Endothelial cell of umbilical vein (primary cell): ENCODE results near the gene BRI3.

Experiments used
- EZH2 ChIP-seq: IDR thresholded peaks from 2 replicates; pipeline ENCODE4 v1.6.1; 2012; ENCODE audit warnings: borderline replicate concordance, low read depth, mild to moderate bottlenecking, moderate library complexity, low read length, inconsistent platforms; ENCODE audit not compliant: severe bottlenecking
- POLR2A ChIP-seq: IDR thresholded peaks from 2 replicates; pipeline ENCODE4 v1.6.1; 2012; ENCODE audit warnings: low read depth, mild to moderate bottlenecking, control low read depth, low read length
- POLR2AphosphoS5 ChIP-seq: IDR thresholded peaks from 2 replicates; pipeline ENCODE4 v1.6.1; 2012; ENCODE audit warnings: low read depth, mild to moderate bottlenecking, control low read depth, low read length, moderate library complexity; ENCODE audit not compliant: insufficient read depth
- TF ChIP-seq, protein P1 (sequence below), 2 donors: IDR thresholded peaks; 1 replicate in 1 of 2; 2 replicates in 1 of 2; pipeline ENCODE4 v1.5.1; 2011; ENCODE audit warnings: low read length in 2 of 2, mild to moderate bottlenecking in 2 of 2, moderate library complexity in 2 of 2, control low read depth in 1 of 2, inconsistent platforms in 1 of 2, low read depth in 1 of 2; ENCODE audit not compliant: insufficient read depth in 1 of 2; ENCODE audit errors: extremely low read depth in 1 of 2
- TF ChIP-seq, protein P2 (sequence below): IDR thresholded peaks from 2 replicates; pipeline ENCODE4 v1.6.1; 2011; ENCODE audit not compliant: insufficient read depth, insufficient read length

DNA sequence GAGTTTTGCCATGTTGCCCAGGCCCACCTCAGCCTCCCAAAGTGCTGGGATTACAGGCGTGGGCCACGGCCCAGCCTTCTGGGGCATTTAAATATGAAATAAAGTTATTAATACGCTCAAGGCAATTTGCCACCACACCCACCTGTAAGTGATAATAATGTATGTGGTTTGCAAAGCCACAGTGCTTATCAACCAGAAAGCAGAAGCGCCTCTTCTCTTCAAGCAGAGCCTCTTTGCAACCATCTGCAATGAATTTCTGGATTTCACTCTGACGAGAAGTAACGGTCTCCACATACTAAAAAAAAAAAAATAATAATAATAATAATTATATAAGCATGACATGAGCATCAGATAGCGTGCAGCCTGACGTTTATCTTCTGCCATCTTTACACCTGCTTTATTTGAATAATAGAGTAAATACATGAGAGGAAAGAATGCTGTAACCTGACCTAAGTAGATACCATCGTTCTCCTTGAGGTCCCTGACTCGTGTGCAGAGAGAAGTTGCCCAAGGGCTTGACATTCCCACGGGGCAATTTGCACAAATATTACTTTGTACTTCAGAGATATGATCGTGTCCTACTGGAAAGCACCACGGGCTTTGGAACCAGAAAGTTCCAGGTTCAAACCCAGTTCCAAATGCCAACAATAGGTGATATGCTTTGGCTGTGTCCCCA lies 34.0 kb downstream of the BRI3 start:
- TF ChIP-seq, protein P1, sequence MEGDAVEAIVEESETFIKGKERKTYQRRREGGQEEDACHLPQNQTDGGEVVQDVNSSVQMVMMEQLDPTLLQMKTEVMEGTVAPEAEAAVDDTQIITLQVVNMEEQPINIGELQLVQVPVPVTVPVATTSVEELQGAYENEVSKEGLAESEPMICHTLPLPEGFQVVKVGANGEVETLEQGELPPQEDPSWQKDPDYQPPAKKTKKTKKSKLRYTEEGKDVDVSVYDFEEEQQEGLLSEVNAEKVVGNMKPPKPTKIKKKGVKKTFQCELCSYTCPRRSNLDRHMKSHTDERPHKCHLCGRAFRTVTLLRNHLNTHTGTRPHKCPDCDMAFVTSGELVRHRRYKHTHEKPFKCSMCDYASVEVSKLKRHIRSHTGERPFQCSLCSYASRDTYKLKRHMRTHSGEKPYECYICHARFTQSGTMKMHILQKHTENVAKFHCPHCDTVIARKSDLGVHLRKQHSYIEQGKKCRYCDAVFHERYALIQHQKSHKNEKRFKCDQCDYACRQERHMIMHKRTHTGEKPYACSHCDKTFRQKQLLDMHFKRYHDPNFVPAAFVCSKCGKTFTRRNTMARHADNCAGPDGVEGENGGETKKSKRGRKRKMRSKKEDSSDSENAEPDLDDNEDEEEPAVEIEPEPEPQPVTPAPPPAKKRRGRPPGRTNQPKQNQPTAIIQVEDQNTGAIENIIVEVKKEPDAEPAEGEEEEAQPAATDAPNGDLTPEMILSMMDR (IDR thresholded peaks at IDR 0.05; ENCODE audit: extremely low read depth in 1 of 2, insufficient read depth in 1 of 2, low read depth in 1 of 2, low read length in 2 of 2) = no peak
- TF ChIP-seq, protein P2, sequence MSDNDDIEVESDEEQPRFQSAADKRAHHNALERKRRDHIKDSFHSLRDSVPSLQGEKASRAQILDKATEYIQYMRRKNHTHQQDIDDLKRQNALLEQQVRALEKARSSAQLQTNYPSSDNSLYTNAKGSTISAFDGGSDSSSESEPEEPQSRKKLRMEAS = no peak
- no peak for TF ChIP-seq POLR2A
- TF ChIP-seq EZH2 = no peak
- no peak for TF ChIP-seq POLR2AphosphoS5
